ENCODE results near the gene FBXW12. TPM values are rescaled to one million over a fixed set of nuclear protein-coding genes. Genes with fewer than 3 reads are reported as not detected.

Gene FBXW12
- total RNA-seq, 4 donors from 2014 or later, result not detected

DNA sequence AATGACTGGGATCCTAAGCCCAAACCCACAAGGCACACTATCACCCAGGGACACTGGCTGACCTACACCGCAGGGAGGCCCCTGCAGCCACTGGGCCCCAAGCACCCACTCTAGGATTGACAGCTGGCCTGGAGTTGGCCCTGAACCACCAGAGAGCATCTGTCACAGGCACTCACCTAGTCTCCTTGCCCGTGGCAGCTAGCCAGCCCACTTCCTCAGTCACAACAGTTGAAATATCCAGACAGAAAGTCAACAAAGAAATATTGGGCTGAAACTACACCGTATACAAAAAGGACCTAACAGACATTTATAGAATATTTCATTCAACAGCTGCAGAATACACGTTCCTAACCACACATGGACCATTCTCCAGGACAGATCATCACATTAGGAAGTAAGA is 33.4 kb upstream of the FBXW12 start:
- no peak for DNase-seq
- TF ChIP-seq EP300 (IDR thresholded peaks at IDR 0.05; ENCODE audit: low read depth), result no peak
- Histone ChIP-seq H3K4me3 (no peak overlapping the region), H3K9me3 (no peaks in the 10 kb centered on the region), H3K36me3 (no peaks in the 10 kb centered on the region), H3K4me1 (peaks cover 0 to 11% (median 8%) of the 10 kb centered on the region in 4 donors), H3K27ac (no peak overlapping the region), H3K27me3 (no peaks in the 10 kb centered on the region)
- 28 to 47% methylated on average over 3 to 4 of the region's 4 CpGs for WGBS, 2 donors (ENCODE audit: low coverage in 1 of 2)
- in situ Hi-C loops (cut with MboI; ENCODE audit: low pct_ligation_motif_present in 1 of 4, low pct_unique_long_range_greater_than_20kb in 1 of 4, low sequenced_read_pairs in 3 of 4), result no loop called here
- intact Hi-C loops (cut with DNase I; ENCODE audit: low total_unique reads), result no loop called here

DNA sequence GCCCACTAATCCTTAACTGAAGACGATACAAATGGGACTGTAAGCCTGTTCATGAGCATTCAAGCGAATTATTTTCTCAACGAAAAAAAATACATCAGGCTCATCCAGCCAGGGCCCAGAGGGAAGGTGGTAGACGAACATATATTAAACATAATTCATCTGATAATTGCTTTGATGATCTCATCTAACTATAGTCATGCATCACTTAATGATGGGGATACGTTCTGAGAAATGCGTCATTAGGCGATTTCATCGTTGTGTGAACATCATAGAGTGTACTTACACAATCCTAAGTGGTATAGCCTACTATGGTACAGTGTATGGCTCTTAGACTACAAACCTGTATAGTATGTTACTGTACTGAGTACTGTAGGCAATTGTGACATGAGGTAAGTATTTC is 28.6 kb upstream of the FBXW12 start:
- no peak for DNase-seq
- in situ Hi-C loops (cut with MboI; ENCODE audit: low pct_ligation_motif_present in 1 of 4, low pct_unique_long_range_greater_than_20kb in 1 of 4, low sequenced_read_pairs in 3 of 4), result no loop called here
- 77 to 94% methylated on average over 8 of the region's 8 CpGs for WGBS, 2 donors (ENCODE audit: low coverage in 1 of 2)
- intact Hi-C loops (cut with DNase I; ENCODE audit: low total_unique reads), result no loop called here
- no peaks in the 10 kb centered on the region for H3K36me3 ChIP-seq
- no peak overlapping the region for H3K27ac ChIP-seq
- no peaks in the 10 kb centered on the region for H3K27me3 ChIP-seq
- H3K4me3 ChIP-seq, result no peak overlapping the region
- TF ChIP-seq POLR2AphosphoS5 (IDR thresholded peaks at IDR 0.05) (no peak), POLR2A (IDR thresholded peaks at IDR 0.05) (no peak), EP300 (IDR thresholded peaks at IDR 0.05; ENCODE audit: low read depth) (no peak)
- TF ChIP-seq, protein P1, sequence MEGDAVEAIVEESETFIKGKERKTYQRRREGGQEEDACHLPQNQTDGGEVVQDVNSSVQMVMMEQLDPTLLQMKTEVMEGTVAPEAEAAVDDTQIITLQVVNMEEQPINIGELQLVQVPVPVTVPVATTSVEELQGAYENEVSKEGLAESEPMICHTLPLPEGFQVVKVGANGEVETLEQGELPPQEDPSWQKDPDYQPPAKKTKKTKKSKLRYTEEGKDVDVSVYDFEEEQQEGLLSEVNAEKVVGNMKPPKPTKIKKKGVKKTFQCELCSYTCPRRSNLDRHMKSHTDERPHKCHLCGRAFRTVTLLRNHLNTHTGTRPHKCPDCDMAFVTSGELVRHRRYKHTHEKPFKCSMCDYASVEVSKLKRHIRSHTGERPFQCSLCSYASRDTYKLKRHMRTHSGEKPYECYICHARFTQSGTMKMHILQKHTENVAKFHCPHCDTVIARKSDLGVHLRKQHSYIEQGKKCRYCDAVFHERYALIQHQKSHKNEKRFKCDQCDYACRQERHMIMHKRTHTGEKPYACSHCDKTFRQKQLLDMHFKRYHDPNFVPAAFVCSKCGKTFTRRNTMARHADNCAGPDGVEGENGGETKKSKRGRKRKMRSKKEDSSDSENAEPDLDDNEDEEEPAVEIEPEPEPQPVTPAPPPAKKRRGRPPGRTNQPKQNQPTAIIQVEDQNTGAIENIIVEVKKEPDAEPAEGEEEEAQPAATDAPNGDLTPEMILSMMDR (IDR thresholded peaks at IDR 0.05), result no peak
- H3K9me3 ChIP-seq, result no peaks in the 10 kb centered on the region
- peaks cover 0 to 10% (median 6%) of the 10 kb centered on the region in 4 donors for H3K4me1 ChIP-seq

DNA sequence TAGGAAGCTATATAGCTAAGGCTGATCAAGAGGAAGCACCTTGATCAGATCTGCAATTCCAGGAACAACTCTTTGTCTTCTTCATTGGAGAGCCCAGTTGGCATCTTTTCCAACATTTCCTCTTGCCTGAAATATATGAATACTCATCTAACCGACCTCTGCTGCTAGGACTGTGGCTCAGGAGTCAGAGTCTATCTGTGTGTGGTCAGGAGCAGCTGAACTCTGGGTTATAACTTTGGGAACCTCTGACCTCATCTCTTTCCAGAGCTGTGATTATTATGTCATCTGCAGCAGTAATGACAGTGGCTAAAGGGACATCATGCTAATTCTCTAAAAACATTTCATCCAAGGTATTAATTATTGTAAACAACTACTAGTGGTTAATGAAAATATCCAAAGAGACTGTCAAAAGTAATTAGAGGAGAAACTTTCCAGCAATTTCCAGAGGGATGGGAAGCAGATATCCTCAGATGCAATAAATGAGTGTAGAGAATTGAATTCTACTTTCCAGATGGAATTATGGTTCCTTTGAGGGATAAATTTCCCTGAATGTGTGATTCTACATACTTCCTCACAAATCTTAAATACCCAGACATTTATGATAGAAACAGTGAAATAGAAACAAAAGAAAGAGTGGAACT is 27.0 kb upstream of the FBXW12 start:
- TF ChIP-seq POLR2A (IDR thresholded peaks at IDR 0.05) (no peak), POLR2AphosphoS5 (IDR thresholded peaks at IDR 0.05) (no peak), EP300 (IDR thresholded peaks at IDR 0.05; ENCODE audit: low read depth) (no peak)
- TF ChIP-seq, protein P1 (IDR thresholded peaks at IDR 0.05), result no peak
- H3K4me3 ChIP-seq, result no peak overlapping the region
- intact Hi-C loops (cut with DNase I; ENCODE audit: low total_unique reads) (no loop called here), in situ Hi-C loops (cut with MboI; ENCODE audit: low pct_ligation_motif_present in 1 of 4, low pct_unique_long_range_greater_than_20kb in 1 of 4, low sequenced_read_pairs in 3 of 4) (no loop called here)
- WGBS, 2 donors (ENCODE audit: low coverage in 1 of 2), result 43 to 60% methylated on average over 1 of the region's 1 CpG
- no peak for DNase-seq
- no peak overlapping the region for H3K27ac ChIP-seq
- peaks cover 0 to 10% (median 6%) of the 10 kb centered on the region in 4 donors for H3K4me1 ChIP-seq
- H3K36me3 ChIP-seq, result no peaks in the 10 kb centered on the region
- no peaks in the 10 kb centered on the region for H3K9me3 ChIP-seq
- no peaks in the 10 kb centered on the region for H3K27me3 ChIP-seq

- H3K4me3 ChIP-seq, result no peak overlapping the region
- intact Hi-C loops (cut with DNase I; ENCODE audit: low total_unique reads) (no loop called here), in situ Hi-C loops (cut with MboI; ENCODE audit: low pct_ligation_motif_present in 1 of 4, low pct_unique_long_range_greater_than_20kb in 1 of 4, low sequenced_read_pairs in 3 of 4) (no loop called here)
- TF ChIP-seq, protein P1 (IDR thresholded peaks at IDR 0.05), result no peak
- TF ChIP-seq POLR2AphosphoS5 (IDR thresholded peaks at IDR 0.05), result no peak
- TF ChIP-seq EP300 (IDR thresholded peaks at IDR 0.05; ENCODE audit: low read depth), result no peak
- TF ChIP-seq POLR2A (IDR thresholded peaks at IDR 0.05), result no peak
- no peaks in the 10 kb centered on the region for H3K36me3 ChIP-seq
- H3K27me3 ChIP-seq, result no peaks in the 10 kb centered on the region
- H3K4me1 ChIP-seq, result peaks cover 0 to 10% (median 6%) of the 10 kb centered on the region in 4 donors
- H3K27ac ChIP-seq, result no peak overlapping the region
- DNase-seq, result no peak
- 74 to 92% methylated on average over 2 of the region's 2 CpGs for WGBS, 2 donors (ENCODE audit: low coverage in 1 of 2)
- H3K9me3 ChIP-seq, result no peaks in the 10 kb centered on the region
These were observed 26.0 kb upstream of the FBXW12 start for GRCh38 chr3:48345946-48346572.

All from transverse colon (tissue), 4 donors.